Measurements from ENCODE around the gene TMEM8B.

DNA sequence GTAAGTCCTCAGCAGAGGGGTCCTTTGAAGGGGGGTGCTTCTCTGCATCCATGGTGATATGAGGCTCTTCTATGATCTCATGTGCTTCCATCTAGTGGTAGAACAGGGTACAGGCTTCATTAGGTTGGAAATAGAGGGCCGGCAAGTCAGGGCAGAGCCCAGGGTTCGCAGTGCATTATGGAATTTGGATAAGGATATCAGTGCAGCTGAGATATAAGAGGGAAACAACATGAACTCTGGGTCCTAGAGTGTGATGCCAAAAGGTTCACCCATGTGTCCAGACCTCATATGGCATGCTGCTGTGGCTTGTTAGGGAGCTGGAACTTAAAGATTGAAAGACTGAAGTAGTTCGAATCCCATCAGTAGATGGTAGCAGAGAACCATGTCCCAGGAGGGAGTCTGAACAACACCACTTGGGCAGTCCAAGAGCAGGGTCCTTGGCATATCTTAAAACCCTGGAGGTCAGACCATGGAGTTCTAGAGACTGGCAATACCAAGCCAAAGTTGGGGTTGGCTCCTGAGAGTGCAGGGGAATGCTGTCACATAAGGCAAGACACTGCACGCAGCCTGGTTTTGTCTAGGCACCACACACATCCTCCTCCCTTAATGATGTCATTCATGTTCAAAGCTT, 2.8 kb upstream of the TMEM8B start:
- TF ChIP-seq POLR2A (IDR thresholded peaks at IDR 0.05) = no peak
- TF ChIP-seq, protein P1, sequence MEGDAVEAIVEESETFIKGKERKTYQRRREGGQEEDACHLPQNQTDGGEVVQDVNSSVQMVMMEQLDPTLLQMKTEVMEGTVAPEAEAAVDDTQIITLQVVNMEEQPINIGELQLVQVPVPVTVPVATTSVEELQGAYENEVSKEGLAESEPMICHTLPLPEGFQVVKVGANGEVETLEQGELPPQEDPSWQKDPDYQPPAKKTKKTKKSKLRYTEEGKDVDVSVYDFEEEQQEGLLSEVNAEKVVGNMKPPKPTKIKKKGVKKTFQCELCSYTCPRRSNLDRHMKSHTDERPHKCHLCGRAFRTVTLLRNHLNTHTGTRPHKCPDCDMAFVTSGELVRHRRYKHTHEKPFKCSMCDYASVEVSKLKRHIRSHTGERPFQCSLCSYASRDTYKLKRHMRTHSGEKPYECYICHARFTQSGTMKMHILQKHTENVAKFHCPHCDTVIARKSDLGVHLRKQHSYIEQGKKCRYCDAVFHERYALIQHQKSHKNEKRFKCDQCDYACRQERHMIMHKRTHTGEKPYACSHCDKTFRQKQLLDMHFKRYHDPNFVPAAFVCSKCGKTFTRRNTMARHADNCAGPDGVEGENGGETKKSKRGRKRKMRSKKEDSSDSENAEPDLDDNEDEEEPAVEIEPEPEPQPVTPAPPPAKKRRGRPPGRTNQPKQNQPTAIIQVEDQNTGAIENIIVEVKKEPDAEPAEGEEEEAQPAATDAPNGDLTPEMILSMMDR (IDR thresholded peaks at IDR 0.05) = peak in 1 of 3 donors; percentile 33

Measured in lower leg skin (tissue), 3 donors.